DND-41 (cell line): ENCODE measurements around the gene AATF.

Source experiments
- CTCF ChIP-seq: IDR thresholded peaks from 2 replicates; pipeline ENCODE4 v1.5.1; 2012; ENCODE audit warnings: borderline replicate concordance, low read length, moderate library complexity, mild to moderate bottlenecking; ENCODE audit not compliant: poor library complexity, severe bottlenecking; ENCODE audit errors: extremely low read depth
- EZH2 ChIP-seq: IDR thresholded peaks from 3 replicates; pipeline ENCODE4 v1.6.1; 2012; ENCODE audit warnings: borderline replicate concordance, low read depth, mild to moderate bottlenecking, moderate library complexity, low read length, inconsistent platforms; ENCODE audit not compliant: severe bottlenecking

GRCh38 chr17:36922175-36922574 lies 26.6 kb upstream of the AATF start:
- TF ChIP-seq CTCF, result no peak
- no peak for TF ChIP-seq EZH2
